HG03460 (cell line): ENCODE results near the gene ZKSCAN4.

Experiments
- ATAC-seq: cut with Tn5 transposase; IDR thresholded peaks from one replicate; pipeline ENCODE4 v1.9.1; 2021; ENCODE audit not compliant: unreplicated experiment

ZKSCAN4 gene

DNA sequence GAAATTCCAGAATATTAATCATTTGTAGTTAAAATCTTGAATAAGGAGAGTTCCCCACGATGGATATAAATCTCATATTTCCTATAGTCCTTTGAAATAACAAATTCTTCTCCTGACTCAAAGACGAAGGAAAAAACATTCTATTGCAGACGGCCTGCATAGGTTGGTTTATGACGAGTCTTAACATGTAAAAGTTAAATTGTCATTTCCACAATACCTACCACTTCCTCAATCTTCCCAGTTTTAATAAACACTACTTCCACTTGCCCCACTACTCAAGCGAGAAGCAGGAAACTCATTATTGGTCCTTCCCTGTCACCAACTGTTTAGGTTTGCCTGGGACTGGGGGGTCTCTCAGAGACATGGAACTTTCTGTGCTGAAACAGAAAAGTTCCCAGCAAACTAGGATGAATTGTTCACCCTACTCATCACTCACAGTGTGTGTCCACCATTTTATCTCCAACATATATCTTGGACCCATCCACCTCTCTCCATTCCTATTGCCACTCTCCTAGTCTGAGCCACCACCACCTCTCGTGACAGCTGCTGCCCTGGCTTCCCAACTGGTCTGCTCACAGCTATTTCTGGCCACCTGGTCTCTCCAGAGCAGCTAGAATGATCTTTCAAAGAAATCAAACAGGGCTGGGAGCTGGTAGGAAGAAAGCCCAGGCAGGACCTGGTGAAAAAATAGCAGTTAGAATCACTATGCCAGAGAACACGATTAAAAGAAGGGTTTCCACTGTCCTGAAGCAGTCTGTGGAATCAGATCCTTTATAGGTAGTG lies 42.1 kb downstream of the ZKSCAN4 start:
- no peak for ATAC-seq

GRCh38 chr6:28208111-28208659 lies 43.9 kb downstream of the ZKSCAN4 start:
- ATAC-seq, result no peak

DNA sequence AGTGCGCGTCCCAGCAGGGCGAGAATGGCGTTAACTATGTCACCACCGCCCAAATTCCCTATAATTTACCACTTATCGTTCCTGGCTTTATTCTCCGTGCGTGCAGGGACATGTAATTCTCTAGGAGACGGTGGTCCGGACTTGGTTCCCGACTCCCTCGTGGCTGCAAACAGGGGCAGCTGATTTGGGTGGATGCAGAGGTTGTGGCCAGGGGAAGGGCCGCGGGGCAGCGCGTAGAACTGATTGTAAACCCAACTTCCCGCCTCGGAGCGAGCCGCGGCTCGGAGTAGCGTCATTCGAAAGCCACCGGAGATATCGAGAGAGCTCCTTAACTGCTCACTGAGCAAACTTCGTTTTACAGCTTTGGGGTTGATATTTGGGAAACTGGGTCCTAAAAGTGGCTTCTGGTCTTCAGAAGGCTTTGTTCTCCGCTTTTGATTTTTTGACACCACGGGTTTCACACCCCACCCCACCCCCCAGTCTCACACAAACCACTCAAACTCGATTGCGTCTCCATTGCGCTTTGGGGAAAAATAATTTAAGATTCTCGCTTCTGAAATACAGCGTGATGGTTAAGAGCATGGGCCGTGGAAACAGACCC lies 44.5 kb downstream of the ZKSCAN4 start:
- no peak for ATAC-seq

GRCh38 chr6:28206928-28207509 lies 45.0 kb downstream of the ZKSCAN4 start:
- ATAC-seq, result no peak

DNA sequence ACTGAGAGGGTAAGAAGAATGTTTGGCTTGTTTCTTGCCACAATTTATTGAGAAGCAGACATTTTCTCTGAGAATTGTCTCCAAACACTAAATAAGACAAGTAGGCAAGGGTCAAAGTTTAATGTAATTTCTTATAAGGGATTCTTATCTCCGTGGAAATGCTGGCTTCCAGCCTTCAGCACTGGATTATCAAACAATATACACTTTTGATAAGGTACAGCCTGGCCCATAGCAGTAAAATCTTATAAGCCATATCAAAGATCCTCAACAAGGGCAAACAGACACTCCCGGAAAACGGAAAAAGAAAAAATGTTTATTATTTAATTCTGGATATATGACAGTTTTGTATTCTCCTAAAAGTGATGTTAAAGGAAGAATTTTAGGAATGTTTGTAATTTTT lies 45.5 kb downstream of the ZKSCAN4 start:
- ATAC-seq, result no peak

DNA sequence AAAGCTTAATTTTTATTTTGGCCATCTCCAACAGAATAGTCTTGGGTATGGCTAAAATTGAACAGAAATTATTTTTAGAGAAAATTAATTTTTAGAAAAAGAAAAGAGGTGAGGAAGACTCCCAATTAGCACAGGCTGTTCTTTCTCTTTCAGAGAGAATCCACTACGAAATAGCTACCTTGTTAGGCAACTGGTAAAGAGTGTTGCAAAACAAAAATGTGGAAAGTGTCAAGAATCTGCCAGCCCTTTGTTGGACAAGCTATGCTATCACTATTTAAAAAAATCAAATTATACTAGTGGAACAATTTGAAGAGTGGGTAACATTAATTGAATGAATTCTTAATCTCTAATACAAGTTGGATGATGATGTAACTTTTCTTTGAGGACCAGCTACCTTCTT lies 46.2 kb downstream of the ZKSCAN4 start:
- ATAC-seq, result no peak

DNA sequence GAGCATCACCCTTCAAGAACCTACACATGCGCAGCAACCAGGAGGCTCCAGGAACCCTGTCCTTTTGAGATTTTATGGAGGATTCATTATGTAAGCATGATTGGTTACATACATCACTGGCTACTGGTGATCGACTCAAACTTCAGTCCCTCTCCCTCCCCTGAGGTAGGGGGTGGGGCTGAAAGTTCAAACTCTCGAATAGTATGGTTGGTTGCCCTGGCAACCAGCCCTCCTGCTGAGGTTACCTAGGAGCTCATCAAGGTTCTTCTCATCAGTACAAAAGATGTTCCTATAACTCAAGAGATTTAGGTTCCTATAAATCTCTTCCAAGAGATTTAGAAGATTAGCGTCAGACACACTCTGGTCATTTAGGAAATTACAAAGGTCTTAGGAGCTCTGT lies 48.9 kb downstream of the ZKSCAN4 start:
- no peak for ATAC-seq

GRCh38 chr6:28200020-28200419 lies 52.0 kb downstream of the ZKSCAN4 start:
- ATAC-seq, result no peak
